Measurements from ENCODE around the gene FBLN1.
"Not testable (repeated sequence)": the region's sequence is repeated elsewhere in the genome, so short reads cannot be mapped to it uniquely, and the experiment has no call there.

The FBLN1 gene

GRCh38 chr22:45528046-45528445 is 25.4 kb downstream of the FBLN1 start:
- DNase-seq: no peak

GRCh38 chr22:45529105-45529504 is 26.4 kb downstream of the FBLN1 start:
- DNase-seq: no peak

GRCh38 chr22:45529971-45530575 is 27.4 kb downstream of the FBLN1 start:
- DNase-seq: no peak

- no peak for DNase-seq
Measured at GRCh38 chr22:45531441-45532234, 29.0 kb downstream of the FBLN1 start.

- DNase-seq: no peak
Measured at GRCh38 chr22:45532235-45532631, 29.6 kb downstream of the FBLN1 start.

- no peak for DNase-seq
Measured at GRCh38 chr22:45533703-45534102, 31.0 kb downstream of the FBLN1 start.

GRCh38 chr22:45534339-45535192 is 31.9 kb downstream of the FBLN1 start:
- no peak for DNase-seq

- DNase-seq: no peak
Measured at GRCh38 chr22:45535290-45535689, 32.6 kb downstream of the FBLN1 start.

GRCh38 chr22:45535835-45536234 is 33.2 kb downstream of the FBLN1 start:
- DNase-seq: not testable (repeated sequence)

- no peak for DNase-seq
Measured at GRCh38 chr22:45537734-45538181, 35.1 kb downstream of the FBLN1 start.

GRCh38 chr22:45538281-45538680 is 35.6 kb downstream of the FBLN1 start:
- no peak for DNase-seq

- no peak for DNase-seq
Measured at GRCh38 chr22:45540122-45540521, 37.4 kb downstream of the FBLN1 start.

- no peak for DNase-seq
Measured at GRCh38 chr22:45541382-45541979, 38.8 kb downstream of the FBLN1 start.

- DNase-seq: no peak
Measured at GRCh38 chr22:45542001-45542520, 39.4 kb downstream of the FBLN1 start.

GRCh38 chr22:45542736-45543135 is 40.1 kb downstream of the FBLN1 start:
- DNase-seq: not testable (repeated sequence)

- DNase-seq: no peak
Measured at GRCh38 chr22:45543243-45543642, 40.6 kb downstream of the FBLN1 start.

GRCh38 chr22:45544588-45545170 is 42.0 kb downstream of the FBLN1 start:
- no peak for DNase-seq

GRCh38 chr22:45546333-45547015 is 43.8 kb downstream of the FBLN1 start:
- no peak for DNase-seq

- no peak for DNase-seq
Measured at GRCh38 chr22:45547016-45547345, 44.3 kb downstream of the FBLN1 start.

- DNase-seq: no peak
Measured at GRCh38 chr22:45547731-45548130, 45.0 kb downstream of the FBLN1 start.

- DNase-seq: no peak
Measured at GRCh38 chr22:45548247-45548840, 45.7 kb downstream of the FBLN1 start.
